Mucosa of rectum (tissue), 2 donors: ENCODE measurements around the gene CFAP100.

ENCODE experiments used
- H3K27ac ChIP-seq, 2 donors: one replicate each; pipeline ENCODE4 v1.7.0; 2013; ENCODE audit warnings: inconsistent platforms in 2 of 2, low read depth in 2 of 2, low read length in 2 of 2
- H3K27me3 ChIP-seq, 2 donors: one replicate each; pipeline ENCODE4 v1.7.0; 2013; ENCODE audit warnings: low read length in 2 of 2; ENCODE audit not compliant: control insufficient read depth in 2 of 2, insufficient read depth in 2 of 2
- H3K36me3 ChIP-seq, 2 donors: one replicate each; pipeline ENCODE4 v1.7.0; 2013; ENCODE audit warnings: low read length in 2 of 2; ENCODE audit not compliant: control insufficient read depth in 2 of 2, insufficient read depth in 2 of 2
- H3K4me1 ChIP-seq, 2 donors: one replicate each; pipeline ENCODE4 v1.7.0; 2013; ENCODE audit warnings: low read length in 2 of 2, mild to moderate bottlenecking in 1 of 2; ENCODE audit not compliant: control insufficient read depth in 2 of 2, insufficient read depth in 2 of 2
- H3K4me3 ChIP-seq, 2 donors: one replicate each; pipeline ENCODE4 v1.7.0; 2013; ENCODE audit warnings: low read length in 2 of 2
- H3K9ac ChIP-seq, 2 donors: one replicate each; pipeline ENCODE4 v1.7.0; 2013; ENCODE audit warnings: low read length in 2 of 2, low read depth in 1 of 2, mild to moderate bottlenecking in 1 of 2
- H3K9me3 ChIP-seq, 2 donors: one replicate each; pipeline ENCODE4 v1.7.0; 2013; ENCODE audit warnings: low read length in 2 of 2; ENCODE audit not compliant: control insufficient read depth in 2 of 2
- donor health status: healthy.
- donor health status: Normal muscosa, but diverticular disease.

Gene CFAP100

GRCh38 chr3:126415661-126416591, 21.2 kb downstream of the CFAP100 start:
- Histone ChIP-seq H3K4me1 (no peaks in the 10 kb centered on the region), H3K9ac (no peak overlapping the region), H3K27ac (no peak overlapping the region), H3K9me3 (no peaks in the 10 kb centered on the region), H3K4me3 (no peak overlapping the region), H3K27me3 (peaks cover 0 to 7% of the 10 kb centered on the region in 2 donors), H3K36me3 (no peaks in the 10 kb centered on the region)

- Histone ChIP-seq H3K27me3 (peaks cover 0 to 7% of the 10 kb centered on the region in 2 donors), H3K9ac (no peak overlapping the region), H3K27ac (no peak overlapping the region), H3K4me3 (no peak overlapping the region), H3K9me3 (no peaks in the 10 kb centered on the region), H3K4me1 (no peaks in the 10 kb centered on the region), H3K36me3 (no peaks in the 10 kb centered on the region)
Observed at GRCh38 chr3:126416943-126417342, 22.2 kb downstream of the CFAP100 start.

GRCh38 chr3:126417515-126417914, 22.8 kb downstream of the CFAP100 start:
- H3K4me1 ChIP-seq, result no peaks in the 10 kb centered on the region
- H3K27ac ChIP-seq, result no peak overlapping the region
- peaks cover 0 to 7% of the 10 kb centered on the region in 2 donors for H3K27me3 ChIP-seq

GRCh38 chr3:126417981-126418530, 23.3 kb downstream of the CFAP100 start:
- no peaks in the 10 kb centered on the region for H3K9me3 ChIP-seq
- H3K9ac ChIP-seq, result no peak overlapping the region
- peaks cover 0 to 7% of the 10 kb centered on the region in 2 donors for H3K27me3 ChIP-seq
- no peaks in the 10 kb centered on the region for H3K4me1 ChIP-seq
- H3K27ac ChIP-seq, result no peak overlapping the region
- H3K4me3 ChIP-seq, result no peak overlapping the region
- no peaks in the 10 kb centered on the region for H3K36me3 ChIP-seq

More at GRCh38 chr3:126417515-126417914, 22.8 kb downstream of the CFAP100 start:
- Histone ChIP-seq H3K9ac (no peak overlapping the region), H3K9me3 (no peaks in the 10 kb centered on the region), H3K4me3 (no peak overlapping the region), H3K36me3 (no peaks in the 10 kb centered on the region)

GRCh38 chr3:126418661-126419131, 24.0 kb downstream of the CFAP100 start:
- peaks cover 0 to 6% of the 10 kb centered on the region in 2 donors for H3K27me3 ChIP-seq
- H3K9me3 ChIP-seq, result no peaks in the 10 kb centered on the region
- no peak overlapping the region for H3K4me3 ChIP-seq
- no peak overlapping the region for H3K9ac ChIP-seq
- H3K27ac ChIP-seq, result no peak overlapping the region
- H3K4me1 ChIP-seq, result no peaks in the 10 kb centered on the region
- no peaks in the 10 kb centered on the region for H3K36me3 ChIP-seq

- no peak overlapping the region for H3K9ac ChIP-seq
- peaks cover 0 to 4% of the 10 kb centered on the region in 2 donors for H3K27me3 ChIP-seq
- no peaks in the 10 kb centered on the region for H3K9me3 ChIP-seq
- H3K36me3 ChIP-seq, result no peaks in the 10 kb centered on the region
- H3K4me3 ChIP-seq, result no peak overlapping the region
- no peaks in the 10 kb centered on the region for H3K4me1 ChIP-seq
- no peak overlapping the region for H3K27ac ChIP-seq
Observed at GRCh38 chr3:126419151-126419703, 24.5 kb downstream of the CFAP100 start.

- Histone ChIP-seq H3K9ac (no peak overlapping the region), H3K36me3 (no peaks in the 10 kb centered on the region), H3K4me3 (no peak overlapping the region), H3K4me1 (no peaks in the 10 kb centered on the region), H3K9me3 (no peaks in the 10 kb centered on the region), H3K27ac (no peak overlapping the region), H3K27me3 (peaks cover 0 to 4% of the 10 kb centered on the region in 2 donors)
Observed at GRCh38 chr3:126419886-126420786, 25.4 kb downstream of the CFAP100 start.

GRCh38 chr3:126421573-126422119, 26.9 kb downstream of the CFAP100 start:
- H3K4me1 ChIP-seq, result no peaks in the 10 kb centered on the region
- no peak overlapping the region for H3K4me3 ChIP-seq
- H3K27ac ChIP-seq, result no peak overlapping the region
- H3K9ac ChIP-seq, result no peak overlapping the region
- H3K27me3 ChIP-seq, result peaks cover 0 to 4% of the 10 kb centered on the region in 2 donors
- H3K9me3 ChIP-seq, result no peaks in the 10 kb centered on the region
- H3K36me3 ChIP-seq, result no peaks in the 10 kb centered on the region

- Histone ChIP-seq H3K27me3 (peaks cover 0 to under 1% of the 10 kb centered on the region in 2 donors), H3K9me3 (no peaks in the 10 kb centered on the region), H3K27ac (no peak overlapping the region), H3K9ac (no peak overlapping the region), H3K4me1 (no peaks in the 10 kb centered on the region), H3K36me3 (no peaks in the 10 kb centered on the region), H3K4me3 (no peak overlapping the region)
Observed at GRCh38 chr3:126422121-126422520, 27.4 kb downstream of the CFAP100 start.
